ENCODE data around the gene GIPC3.
A peak's percentile ranks its signal among the peaks of the same experiment; 100 is the strongest.
"Not testable (repeated sequence)": the region's sequence is repeated elsewhere in the genome, so short reads cannot be mapped to it uniquely, and the experiment has no call there.

The GIPC3 gene

DNA sequence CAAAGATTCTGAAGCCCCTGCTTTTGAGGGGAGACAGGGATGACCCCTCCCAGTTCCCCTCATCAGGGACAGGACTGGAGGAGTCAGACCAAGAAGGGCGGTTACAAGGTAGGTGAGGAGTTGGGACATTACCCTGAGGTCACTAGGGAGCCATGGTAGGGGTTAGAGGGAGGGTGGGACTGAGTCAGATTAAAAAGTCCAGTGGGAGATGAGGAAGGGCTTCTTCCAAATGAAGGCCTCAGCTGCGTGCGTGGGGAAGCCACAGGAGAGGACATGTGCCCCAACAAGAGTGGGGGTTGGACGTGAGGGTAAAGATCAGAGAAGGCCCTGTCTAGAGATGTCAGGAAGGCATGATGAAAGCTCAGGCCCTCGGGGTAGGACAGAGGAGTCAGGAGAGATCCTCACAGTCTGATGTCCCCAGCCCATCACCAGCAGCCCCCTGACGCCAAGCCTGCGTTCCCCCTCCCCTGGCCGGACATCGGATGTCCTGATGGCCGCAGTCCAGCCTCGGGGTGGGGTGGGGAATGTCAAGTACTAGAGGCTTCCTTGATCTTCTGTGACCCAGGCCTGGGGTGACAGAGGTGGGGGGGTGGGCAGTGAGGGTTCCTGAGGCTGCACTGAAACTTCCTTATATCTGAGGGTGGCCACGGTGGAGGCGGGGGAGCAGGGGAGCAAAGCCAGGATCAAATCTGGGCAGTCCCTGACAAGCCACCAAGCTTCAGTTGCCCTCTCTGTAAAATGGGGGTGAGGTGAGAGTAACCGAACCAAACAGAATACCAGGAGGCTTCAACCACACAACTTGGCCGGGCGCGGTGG lies 21.4 kb upstream of the GIPC3 start:
- H3K9me3 Mint-ChIP-seq = no peaks in the 10 kb centered on the region
- no peak overlapping the region for H3K4me3 Mint-ChIP-seq
- no peaks in the 10 kb centered on the region for H3K27me3 Mint-ChIP-seq
- H3K27ac Mint-ChIP-seq = no peak overlapping the region
- no peaks in the 10 kb centered on the region for H3K36me3 Mint-ChIP-seq (ENCODE audit: low read depth)
- no peak for DNase-seq
- H3K4me1 Mint-ChIP-seq (ENCODE audit: low read depth) = no peaks in the 10 kb centered on the region

DNA sequence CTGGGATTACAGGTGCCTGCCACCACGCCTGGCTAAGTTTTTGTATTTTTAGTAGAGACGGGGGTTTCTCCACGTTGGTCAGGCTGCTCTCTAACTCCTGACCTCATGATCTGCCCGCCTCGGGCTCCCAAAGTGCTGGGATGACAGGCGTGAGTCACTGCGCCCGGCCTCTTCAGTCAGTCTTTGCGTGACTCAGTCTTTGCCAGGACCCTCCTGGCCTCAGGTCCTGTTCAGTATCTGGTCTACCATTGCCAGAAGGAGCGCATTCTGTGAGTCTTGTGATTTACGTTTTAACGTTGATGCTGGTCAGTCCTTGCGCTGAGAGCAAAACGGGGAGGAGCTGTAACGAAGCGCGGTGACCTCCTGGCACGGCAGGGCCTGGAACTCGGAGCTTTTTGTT lies 20.1 kb upstream of the GIPC3 start:
- H3K27ac Mint-ChIP-seq = no peak overlapping the region
- H3K4me3 Mint-ChIP-seq = no peak overlapping the region
- no peaks in the 10 kb centered on the region for H3K36me3 Mint-ChIP-seq (ENCODE audit: low read depth)
- no peaks in the 10 kb centered on the region for H3K4me1 Mint-ChIP-seq (ENCODE audit: low read depth)
- H3K9me3 Mint-ChIP-seq = no peaks in the 10 kb centered on the region
- H3K27me3 Mint-ChIP-seq = no peaks in the 10 kb centered on the region
- DNase-seq = no peak

DNA sequence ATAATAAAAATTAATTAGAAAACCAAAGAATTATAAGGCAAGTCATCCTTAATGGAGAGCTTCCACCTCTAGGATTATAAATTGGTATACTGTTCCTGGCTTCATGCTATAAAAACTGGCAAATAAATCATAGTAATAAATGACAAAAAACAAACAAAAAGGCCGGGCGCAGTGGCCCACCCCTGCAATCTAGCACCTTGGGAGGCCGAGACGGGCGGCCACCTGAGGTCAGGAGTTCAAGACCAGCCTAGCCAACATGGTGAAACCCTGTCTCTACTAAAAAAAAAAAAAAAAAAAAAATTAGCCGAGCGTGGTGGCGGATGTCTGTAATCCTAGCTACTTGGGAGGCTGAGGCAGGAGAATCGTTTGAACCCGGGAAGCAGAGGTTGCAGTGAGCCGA lies 15.2 kb upstream of the GIPC3 start:
- not testable (repeated sequence) for H3K4me3 Mint-ChIP-seq; DNase-seq; H3K27ac Mint-ChIP-seq; H3K9me3 Mint-ChIP-seq; H3K36me3 Mint-ChIP-seq (ENCODE audit: low read depth); H3K27me3 Mint-ChIP-seq
- H3K4me1 Mint-ChIP-seq (ENCODE audit: low read depth) = peaks cover 12% of the 10 kb centered on the region

DNA sequence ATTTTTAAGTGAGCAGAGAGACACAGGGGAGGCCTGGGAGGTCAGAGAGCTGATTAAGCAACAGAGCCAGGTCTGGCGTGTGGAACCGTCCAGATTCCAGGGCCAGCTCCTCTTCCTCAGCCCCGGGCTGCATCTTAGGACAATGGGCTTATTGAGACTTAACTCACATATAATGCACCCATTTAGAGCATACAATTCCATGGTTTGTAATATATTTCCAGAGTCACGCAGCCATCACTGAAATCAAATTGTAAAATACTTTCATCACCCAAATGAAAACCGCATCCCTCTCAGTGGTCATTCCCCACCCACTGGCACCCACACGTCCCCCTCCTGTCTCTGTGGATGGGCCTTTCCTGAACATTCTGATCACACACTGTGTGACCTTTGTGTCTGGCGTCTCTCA lies 14.7 kb upstream of the GIPC3 start:
- DNase-seq = no peak
- H3K27ac Mint-ChIP-seq = no peak overlapping the region
- H3K36me3 Mint-ChIP-seq (ENCODE audit: low read depth) = peaks cover 14% of the 10 kb centered on the region
- H3K4me3 Mint-ChIP-seq = no peak overlapping the region
- no peaks in the 10 kb centered on the region for H3K27me3 Mint-ChIP-seq
- peaks cover 12% of the 10 kb centered on the region for H3K4me1 Mint-ChIP-seq (ENCODE audit: low read depth)
- H3K9me3 Mint-ChIP-seq = no peaks in the 10 kb centered on the region

DNA sequence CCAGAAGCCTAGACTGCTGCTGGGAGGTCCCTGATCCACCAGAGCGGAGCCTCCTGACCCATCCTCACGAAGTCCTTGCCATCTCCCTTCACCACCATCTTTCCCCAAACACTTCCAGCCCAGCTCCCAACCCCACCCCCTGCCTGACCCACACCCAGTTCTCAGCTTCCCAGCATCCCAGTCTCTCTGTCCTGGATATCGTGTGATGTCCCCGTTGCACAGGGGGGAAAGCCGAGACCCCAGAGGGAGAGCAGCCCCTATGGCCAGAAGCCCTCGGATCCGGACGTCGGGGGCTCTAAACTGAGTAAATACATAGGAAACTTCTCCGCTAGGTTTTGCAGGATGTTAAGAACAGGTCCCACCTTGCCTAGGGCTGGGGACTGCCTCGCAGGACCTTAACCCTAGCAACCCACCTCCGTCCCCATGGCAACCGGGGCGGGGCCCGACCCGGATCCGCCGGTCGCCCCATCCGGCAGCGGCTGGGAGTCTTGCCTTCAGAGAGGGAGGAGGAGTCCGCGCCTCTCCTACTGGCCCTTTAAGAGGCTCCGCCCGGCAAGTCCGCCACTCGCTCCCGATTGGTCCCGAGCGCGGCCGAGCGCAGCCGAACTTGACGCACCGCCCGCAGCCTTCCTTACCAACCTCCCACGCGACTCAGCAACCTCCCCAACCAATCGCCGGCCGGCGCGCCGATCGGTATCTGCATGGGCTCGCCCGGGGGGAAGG lies 13.0 kb upstream of the GIPC3 start:
- Mint-ChIP-seq H3K27me3 (no peaks in the 10 kb centered on the region), H3K4me1 (ENCODE audit: low read depth) (peaks cover 12% of the 10 kb centered on the region), H3K4me3 (peak overlapping the region; percentile 81), H3K36me3 (ENCODE audit: low read depth) (peaks cover 26% of the 10 kb centered on the region), H3K27ac (peak overlapping the region; percentile 79), H3K9me3 (no peaks in the 10 kb centered on the region)
- peak; percentile 98 for DNase-seq

DNA sequence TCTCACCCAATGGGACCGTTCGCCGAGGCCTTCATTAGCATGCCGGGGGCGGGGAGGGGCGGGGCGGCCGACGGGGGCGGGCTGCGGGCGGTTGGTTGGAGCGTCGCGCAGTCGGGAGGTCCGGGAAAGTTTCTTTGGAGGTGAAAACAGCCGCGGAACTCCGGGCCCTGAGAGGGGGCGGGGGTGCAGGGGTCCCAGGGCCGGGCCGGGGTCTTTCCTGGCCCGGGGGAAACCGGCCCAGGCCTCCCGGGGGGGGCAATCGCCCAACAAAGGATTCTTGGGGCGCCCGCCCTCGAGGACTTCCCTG lies 12.5 kb upstream of the GIPC3 start, which contains the start of gene HMG20B:
Gene HMG20B (plus strand): TSS at position 90 of the 307 bp plus-strand sequence. CDS start 366 bp downstream, outside the sequence.
- Mint-ChIP-seq H3K36me3 (ENCODE audit: low read depth) (peaks cover 26% of the 10 kb centered on the region), H3K4me1 (ENCODE audit: low read depth) (peaks cover 12% of the 10 kb centered on the region), H3K27ac (peak within 1 kb of the TSS; percentile 79), H3K27me3 (no peaks in the 10 kb centered on the region), H3K9me3 (no peaks in the 10 kb centered on the region), H3K4me3 (peak within 1 kb of the TSS; percentile 81)
- no peak for DNase-seq

DNA sequence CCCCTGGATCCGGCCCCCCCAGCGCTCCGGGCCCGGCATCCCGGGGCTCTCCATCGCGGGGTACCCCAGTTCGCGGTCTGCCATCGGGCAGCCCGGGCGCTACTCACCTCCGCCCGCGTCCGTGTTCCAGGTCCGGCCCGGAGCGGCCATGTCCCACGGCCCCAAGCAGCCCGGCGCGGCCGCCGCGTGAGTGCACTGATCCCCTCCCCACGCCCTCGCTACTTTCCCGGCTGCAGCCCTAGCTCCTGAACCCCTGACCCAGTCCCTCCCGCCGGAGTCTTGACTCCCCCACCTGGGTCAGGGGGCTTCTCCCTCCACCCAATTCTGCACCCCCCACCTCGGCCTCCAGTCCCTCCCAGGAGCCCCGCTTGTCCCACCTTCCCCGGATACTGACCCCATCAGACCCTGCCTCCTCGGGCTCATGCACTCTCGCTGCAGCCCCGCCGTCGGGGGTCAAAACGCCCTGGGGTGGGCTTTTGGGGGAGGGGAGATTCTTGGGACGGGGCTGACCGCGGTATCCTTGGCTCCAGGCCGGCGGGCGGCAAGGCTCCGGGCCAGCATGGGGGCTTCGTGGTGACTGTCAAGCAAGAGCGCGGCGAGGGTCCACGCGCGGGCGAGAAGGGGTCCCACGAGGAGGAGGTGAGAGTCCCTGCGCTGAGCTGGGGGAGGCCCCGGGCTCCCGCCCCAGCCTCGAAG lies 12.0 kb upstream of the GIPC3 start:
- Mint-ChIP-seq H3K4me3 (peak overlapping the region; percentile 81), H3K27me3 (no peaks in the 10 kb centered on the region), H3K9me3 (no peaks in the 10 kb centered on the region), H3K27ac (peak overlapping the region; percentile 75), H3K36me3 (ENCODE audit: low read depth) (peaks cover 28% of the 10 kb centered on the region), H3K4me1 (ENCODE audit: low read depth) (peaks cover 12% of the 10 kb centered on the region)
- no peak for DNase-seq

DNA sequence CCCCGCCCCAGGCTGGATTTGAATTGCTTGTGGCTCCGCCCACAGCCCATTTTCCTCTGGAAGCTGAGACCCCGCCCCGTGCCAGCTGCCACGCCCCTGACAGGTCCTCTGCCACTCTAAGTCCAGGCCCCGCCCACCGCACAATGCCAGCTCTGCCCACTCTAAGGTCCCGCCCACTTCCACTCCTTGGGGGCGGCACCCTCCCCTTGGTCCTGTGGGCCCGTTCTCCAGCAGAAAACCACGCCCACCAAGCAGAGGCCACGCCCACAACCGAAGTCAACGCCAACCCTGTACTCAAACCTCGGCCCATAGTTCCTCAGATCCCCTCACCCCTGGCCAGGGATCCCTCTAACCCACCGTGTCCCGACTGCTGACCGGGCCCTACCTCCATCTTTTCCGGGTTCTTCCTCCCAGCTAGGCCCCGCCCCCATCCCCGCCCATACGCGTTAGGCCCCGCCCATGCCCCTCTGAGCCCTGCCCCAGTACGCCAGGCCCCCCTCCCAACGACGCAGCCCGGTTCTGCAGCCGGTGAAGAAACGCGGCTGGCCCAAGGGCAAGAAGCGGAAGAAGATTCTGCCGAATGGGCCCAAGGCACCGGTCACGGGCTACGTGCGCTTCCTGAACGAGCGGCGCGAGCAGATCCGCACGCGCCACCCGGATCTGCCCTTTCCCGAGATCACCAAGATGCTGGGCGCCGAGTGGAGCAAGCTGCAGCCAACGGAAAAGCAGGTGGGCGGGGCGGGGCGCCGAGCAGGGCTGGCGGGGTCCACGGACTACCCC lies 11.2 kb upstream of the GIPC3 start:
- no peaks in the 10 kb centered on the region for H3K9me3 Mint-ChIP-seq
- peaks cover 12% of the 10 kb centered on the region for H3K4me1 Mint-ChIP-seq (ENCODE audit: low read depth)
- peak overlapping the region; percentile 75 for H3K27ac Mint-ChIP-seq
- no peaks in the 10 kb centered on the region for H3K27me3 Mint-ChIP-seq
- H3K4me3 Mint-ChIP-seq = peak overlapping the region; percentile 81
- peak; percentile 85 for DNase-seq
- peaks cover 30% of the 10 kb centered on the region for H3K36me3 Mint-ChIP-seq (ENCODE audit: low read depth)

DNA sequence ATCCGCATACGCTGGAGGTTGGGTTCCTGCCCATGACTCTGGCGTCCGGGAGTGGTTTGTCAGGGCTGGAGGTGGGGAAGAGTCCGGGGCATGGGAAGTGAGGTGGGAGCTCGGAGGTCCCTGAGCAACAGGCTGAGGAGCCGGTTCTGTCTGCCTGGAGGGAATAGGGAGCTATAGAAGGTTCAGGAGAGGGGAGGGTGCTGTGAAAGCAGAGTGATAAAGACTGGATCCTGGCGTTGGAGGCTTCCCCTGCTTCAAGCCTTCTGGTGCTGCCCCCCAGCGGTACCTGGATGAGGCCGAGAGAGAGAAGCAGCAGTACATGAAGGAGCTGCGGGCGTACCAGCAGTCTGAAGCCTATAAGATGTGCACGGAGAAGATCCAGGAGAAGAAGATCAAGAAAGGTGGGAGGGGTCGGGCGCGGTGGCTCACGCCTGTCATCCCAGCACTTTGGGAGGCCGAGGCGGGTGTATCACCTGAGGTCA lies 10.0 kb upstream of the GIPC3 start:
- H3K4me1 Mint-ChIP-seq (ENCODE audit: low read depth) = peaks cover 12% of the 10 kb centered on the region
- no peak overlapping the region for H3K4me3 Mint-ChIP-seq
- no peaks in the 10 kb centered on the region for H3K9me3 Mint-ChIP-seq
- no peaks in the 10 kb centered on the region for H3K27me3 Mint-ChIP-seq
- DNase-seq = no peak
- H3K36me3 Mint-ChIP-seq (ENCODE audit: low read depth) = peaks cover 30% of the 10 kb centered on the region
- no peak overlapping the region for H3K27ac Mint-ChIP-seq

DNA sequence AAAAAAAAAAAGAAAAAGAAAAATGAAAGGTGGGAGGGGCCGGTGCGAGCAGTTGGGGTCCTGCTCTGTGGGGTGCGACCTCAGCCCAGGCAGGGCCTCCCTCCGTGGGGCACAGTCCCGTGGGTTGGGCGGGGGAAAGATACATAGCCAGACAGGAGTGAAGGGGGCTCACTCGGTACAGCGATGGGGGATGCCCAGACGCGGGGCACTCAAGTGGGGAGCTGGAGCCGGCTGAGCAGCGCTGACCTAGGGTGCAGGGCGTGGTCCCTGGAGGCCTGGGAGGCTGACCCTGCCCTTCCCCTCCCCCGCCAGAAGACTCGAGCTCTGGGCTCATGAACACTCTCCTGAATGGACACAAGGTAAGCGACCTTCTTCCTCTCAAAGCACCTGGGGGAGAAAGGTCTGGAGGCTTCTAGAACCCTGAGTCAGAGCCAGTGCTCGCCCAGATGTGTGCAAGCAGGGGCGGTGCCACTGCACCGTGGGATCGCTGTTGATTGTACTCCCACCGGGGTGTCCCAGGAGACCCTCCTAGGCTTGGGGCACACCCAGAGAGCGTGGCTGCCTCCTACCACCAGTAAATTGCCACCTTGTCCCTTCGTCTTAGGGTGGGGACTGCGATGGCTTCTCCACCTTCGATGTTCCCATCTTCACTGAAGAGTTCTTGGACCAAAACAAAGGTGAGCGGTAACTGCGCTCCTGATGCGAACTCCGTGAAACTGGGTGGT lies 9.2 kb upstream of the GIPC3 start:
- Mint-ChIP-seq H3K4me3 (no peak overlapping the region), H3K4me1 (ENCODE audit: low read depth) (peaks cover 12% of the 10 kb centered on the region), H3K9me3 (no peaks in the 10 kb centered on the region), H3K27me3 (no peaks in the 10 kb centered on the region), H3K36me3 (ENCODE audit: low read depth) (peaks cover 30% of the 10 kb centered on the region), H3K27ac (no peak overlapping the region)
- DNase-seq = no peak

DNA sequence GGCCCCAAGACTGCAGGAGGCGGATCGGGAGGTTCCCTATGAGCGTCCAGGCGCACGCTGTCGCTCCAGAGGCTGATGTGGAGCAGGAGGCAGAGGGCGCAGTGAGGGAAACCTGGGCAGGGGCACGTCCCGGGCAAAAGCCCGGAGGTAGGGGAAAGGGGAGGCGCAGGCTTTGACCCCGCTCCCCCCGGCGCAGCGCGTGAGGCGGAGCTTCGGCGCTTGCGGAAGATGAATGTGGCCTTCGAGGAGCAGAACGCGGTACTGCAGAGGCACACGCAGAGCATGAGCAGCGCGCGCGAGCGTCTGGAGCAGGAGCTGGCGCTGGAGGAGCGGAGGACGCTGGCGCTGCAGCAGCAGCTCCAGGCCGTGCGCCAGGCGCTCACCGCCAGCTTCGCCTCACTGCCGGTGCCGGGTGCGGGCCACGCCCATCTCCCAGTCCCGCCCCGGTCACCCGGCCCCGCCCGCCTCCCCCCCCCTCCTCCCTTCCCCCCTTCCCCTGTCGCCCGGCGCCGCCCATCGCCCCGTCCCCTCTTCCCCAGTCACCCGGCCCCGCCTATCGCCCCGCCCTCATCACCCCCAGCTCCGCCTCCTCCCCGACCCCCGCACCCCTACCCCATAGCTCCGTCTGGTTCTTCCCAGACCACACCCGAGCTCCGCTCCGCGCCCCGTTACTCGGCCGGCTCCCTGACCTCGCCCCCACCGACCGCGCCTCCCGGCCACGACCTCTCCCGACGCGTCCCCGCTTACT lies 8.4 kb upstream of the GIPC3 start:
- H3K9me3 Mint-ChIP-seq = no peaks in the 10 kb centered on the region
- no peak for DNase-seq

DNA sequence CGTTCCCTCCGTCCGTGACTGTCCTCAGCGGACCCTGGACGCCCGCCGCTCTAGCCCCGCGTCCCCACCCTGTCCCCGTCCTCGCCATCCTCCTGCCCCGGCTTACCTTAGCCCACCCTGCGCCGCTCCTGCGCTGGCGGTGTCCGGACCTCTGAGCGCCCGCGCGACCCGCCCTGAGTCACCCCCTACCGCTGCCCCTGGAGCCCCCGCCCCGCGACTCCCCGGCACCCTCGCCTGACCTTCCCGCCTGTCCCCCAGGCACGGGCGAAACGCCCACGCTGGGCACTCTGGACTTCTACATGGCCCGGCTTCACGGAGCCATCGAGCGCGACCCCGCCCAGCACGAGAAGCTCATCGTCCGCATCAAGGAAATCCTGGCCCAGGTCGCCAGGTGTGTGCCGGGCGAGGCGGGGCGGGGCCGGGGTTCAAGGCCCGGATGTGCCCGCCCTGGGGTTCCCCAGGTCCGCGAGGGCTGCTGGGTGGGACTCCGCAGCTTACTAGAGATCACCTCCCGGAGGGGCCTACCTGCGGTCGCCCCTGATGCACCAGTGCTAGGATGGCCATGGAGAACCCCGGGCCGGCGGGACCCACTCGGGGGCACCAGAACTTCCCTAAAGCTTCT lies 7.4 kb upstream of the GIPC3 start:
- H3K4me3 Mint-ChIP-seq = no peak overlapping the region
- no peaks in the 10 kb centered on the region for H3K9me3 Mint-ChIP-seq
- no peak for DNase-seq
- H3K27ac Mint-ChIP-seq = no peak overlapping the region
- H3K27me3 Mint-ChIP-seq = no peaks in the 10 kb centered on the region
- H3K36me3 Mint-ChIP-seq (ENCODE audit: low read depth) = peaks cover 30% of the 10 kb centered on the region
- H3K4me1 Mint-ChIP-seq (ENCODE audit: low read depth) = peaks cover 3% of the 10 kb centered on the region

More for the DNA sequence above, 8.4 kb upstream of the GIPC3 start:
- H3K4me1 Mint-ChIP-seq (ENCODE audit: low read depth) = peaks cover 8% of the 10 kb centered on the region
- peaks cover 30% of the 10 kb centered on the region for H3K36me3 Mint-ChIP-seq (ENCODE audit: low read depth)
- no peak overlapping the region for H3K27ac Mint-ChIP-seq
- no peak overlapping the region for H3K4me3 Mint-ChIP-seq
- no peaks in the 10 kb centered on the region for H3K27me3 Mint-ChIP-seq

DNA sequence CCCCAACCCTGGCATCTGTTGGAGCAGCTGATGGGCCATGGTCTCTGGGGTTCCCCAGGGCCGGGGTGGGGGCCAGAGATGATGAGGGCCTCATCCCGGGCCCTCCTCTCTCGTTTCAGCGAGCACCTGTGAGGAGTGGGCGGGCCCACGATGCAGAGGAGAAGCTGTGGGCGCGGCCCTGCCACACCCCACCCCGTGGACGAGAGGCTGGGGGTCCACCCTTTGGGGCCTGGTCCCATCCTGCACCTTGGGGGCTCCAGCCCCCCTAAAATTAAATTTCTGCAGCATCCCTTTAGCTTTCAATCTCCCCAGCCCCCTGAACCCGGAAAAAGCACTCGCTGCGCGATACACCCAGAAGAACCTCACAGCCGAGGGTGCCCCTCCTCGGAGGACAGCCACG lies 6.9 kb upstream of the GIPC3 start:
- H3K4me3 Mint-ChIP-seq = no peak overlapping the region
- H3K4me1 Mint-ChIP-seq (ENCODE audit: low read depth) = peaks cover 3% of the 10 kb centered on the region
- DNase-seq = no peak

More for the DNA sequence above, 6.9 kb upstream of the GIPC3 start:
- H3K27ac Mint-ChIP-seq = no peak overlapping the region
- peaks cover 30% of the 10 kb centered on the region for H3K36me3 Mint-ChIP-seq (ENCODE audit: low read depth)
- no peaks in the 10 kb centered on the region for H3K27me3 Mint-ChIP-seq
- H3K9me3 Mint-ChIP-seq = no peaks in the 10 kb centered on the region

Data from activated T-cell treated with anti-CD3 and anti-CD28 coated beads, Interleukin-2, amount 50 U/mL, for 24 hours (primary cell).